ENCODE measurements around the gene OLFML1.

OLFML1 gene
- long read RNA-seq, partial matches to known transcripts: 0 of 1 reads
- long read RNA-seq, other reads (novel, unspliced or antisense): 1 of 1 reads

DNA sequence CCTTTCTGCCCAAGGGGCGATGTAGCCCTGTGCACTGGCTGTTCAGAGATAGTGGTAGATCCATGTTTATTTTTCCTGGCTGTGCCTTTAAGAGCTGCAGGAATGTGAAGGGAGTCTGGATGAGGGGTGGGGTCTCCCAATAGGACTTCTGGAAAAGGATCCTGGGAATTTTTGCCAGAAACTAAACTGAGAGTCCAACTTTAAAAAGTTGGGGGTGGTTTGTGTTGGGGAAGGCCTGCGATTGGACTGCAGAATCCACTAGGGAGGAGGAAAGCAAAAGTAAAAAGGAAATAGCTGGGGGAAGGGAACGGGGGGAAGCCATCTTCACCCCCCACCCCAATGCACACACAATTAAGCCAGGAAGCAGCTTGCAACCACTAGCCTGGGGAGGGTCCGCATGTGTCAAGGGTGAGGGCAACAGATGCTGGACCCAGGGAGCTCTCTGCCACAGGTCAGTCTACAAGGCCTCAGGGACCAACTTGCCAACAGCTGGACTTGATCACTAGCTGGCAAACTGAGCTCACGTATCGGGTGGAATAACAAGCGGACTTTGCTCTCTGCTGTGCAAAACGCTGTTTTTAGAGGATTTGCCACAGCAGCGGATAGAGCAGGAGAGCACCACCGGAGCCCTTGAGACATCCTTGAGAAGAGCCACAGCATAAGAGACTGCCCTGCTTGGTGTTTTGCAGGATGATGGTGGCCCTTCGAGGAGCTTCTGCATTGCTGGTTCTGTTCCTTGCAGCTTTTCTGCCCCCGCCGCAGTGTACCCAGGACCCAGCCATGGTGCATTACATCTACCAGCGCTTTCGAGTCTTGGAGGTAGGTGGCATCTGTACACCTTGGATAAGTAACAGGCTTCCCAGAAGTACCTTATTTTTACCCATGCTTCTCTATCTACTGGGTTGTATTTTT, at the start of gene OLFML1:
OLFML1 (plus strand) TSS at position 321 of the 912 bp plus-strand sequence; CDS start at position 691, 370 bp downstream.
- no peak for DNase-seq (ENCODE audit: low read depth in 1 of 2, low spot score in 1 of 2)
- no peaks in the 10 kb centered on the region for H3K27me3 ChIP-seq (ENCODE audit: insufficient read depth, poor library complexity, severe bottlenecking)

DNA sequence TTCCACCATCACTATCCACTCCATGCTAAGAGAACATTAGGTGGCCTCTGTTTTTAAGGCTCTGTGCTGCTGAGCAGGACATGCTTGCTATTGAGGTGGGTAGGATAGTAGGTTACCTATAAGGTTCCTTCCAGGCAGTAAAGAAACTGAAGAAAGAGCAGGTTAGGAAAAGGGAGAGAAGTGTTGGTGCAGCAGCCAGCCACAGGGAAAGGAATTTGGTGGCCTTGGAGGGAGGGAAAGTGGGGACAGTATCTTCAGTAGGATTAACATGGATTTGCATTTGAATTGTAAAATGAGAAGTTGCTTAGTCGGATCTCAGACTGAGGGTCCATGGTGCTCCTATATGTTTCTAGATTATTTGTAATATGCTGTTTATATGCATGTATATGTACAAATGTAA, 49.2 kb upstream of the OLFML1 start:
- no peaks in the 10 kb centered on the region for H3K27me3 ChIP-seq (ENCODE audit: insufficient read depth, poor library complexity, severe bottlenecking)
- no peak for DNase-seq (ENCODE audit: low read depth in 1 of 2, low spot score in 1 of 2)
- no peak overlapping the region for H3K4me3 ChIP-seq (replicated peaks; ENCODE audit: insufficient read depth, low read length)
- TF ChIP-seq, protein P1, sequence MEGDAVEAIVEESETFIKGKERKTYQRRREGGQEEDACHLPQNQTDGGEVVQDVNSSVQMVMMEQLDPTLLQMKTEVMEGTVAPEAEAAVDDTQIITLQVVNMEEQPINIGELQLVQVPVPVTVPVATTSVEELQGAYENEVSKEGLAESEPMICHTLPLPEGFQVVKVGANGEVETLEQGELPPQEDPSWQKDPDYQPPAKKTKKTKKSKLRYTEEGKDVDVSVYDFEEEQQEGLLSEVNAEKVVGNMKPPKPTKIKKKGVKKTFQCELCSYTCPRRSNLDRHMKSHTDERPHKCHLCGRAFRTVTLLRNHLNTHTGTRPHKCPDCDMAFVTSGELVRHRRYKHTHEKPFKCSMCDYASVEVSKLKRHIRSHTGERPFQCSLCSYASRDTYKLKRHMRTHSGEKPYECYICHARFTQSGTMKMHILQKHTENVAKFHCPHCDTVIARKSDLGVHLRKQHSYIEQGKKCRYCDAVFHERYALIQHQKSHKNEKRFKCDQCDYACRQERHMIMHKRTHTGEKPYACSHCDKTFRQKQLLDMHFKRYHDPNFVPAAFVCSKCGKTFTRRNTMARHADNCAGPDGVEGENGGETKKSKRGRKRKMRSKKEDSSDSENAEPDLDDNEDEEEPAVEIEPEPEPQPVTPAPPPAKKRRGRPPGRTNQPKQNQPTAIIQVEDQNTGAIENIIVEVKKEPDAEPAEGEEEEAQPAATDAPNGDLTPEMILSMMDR (IDR thresholded peaks at IDR 0.05; ENCODE audit: insufficient read depth, low read length): no peak
- TF ChIP-seq GABPA (IDR thresholded peaks at IDR 0.05; ENCODE audit: low read depth) (no peak), POLR2AphosphoS5 (IDR thresholded peaks at IDR 0.05; ENCODE audit: low read depth) (no peak), SPI1 (IDR thresholded peaks at IDR 0.05; ENCODE audit: borderline replicate concordance, low read depth) (no peak)
- TF ChIP-seq, protein P2, sequence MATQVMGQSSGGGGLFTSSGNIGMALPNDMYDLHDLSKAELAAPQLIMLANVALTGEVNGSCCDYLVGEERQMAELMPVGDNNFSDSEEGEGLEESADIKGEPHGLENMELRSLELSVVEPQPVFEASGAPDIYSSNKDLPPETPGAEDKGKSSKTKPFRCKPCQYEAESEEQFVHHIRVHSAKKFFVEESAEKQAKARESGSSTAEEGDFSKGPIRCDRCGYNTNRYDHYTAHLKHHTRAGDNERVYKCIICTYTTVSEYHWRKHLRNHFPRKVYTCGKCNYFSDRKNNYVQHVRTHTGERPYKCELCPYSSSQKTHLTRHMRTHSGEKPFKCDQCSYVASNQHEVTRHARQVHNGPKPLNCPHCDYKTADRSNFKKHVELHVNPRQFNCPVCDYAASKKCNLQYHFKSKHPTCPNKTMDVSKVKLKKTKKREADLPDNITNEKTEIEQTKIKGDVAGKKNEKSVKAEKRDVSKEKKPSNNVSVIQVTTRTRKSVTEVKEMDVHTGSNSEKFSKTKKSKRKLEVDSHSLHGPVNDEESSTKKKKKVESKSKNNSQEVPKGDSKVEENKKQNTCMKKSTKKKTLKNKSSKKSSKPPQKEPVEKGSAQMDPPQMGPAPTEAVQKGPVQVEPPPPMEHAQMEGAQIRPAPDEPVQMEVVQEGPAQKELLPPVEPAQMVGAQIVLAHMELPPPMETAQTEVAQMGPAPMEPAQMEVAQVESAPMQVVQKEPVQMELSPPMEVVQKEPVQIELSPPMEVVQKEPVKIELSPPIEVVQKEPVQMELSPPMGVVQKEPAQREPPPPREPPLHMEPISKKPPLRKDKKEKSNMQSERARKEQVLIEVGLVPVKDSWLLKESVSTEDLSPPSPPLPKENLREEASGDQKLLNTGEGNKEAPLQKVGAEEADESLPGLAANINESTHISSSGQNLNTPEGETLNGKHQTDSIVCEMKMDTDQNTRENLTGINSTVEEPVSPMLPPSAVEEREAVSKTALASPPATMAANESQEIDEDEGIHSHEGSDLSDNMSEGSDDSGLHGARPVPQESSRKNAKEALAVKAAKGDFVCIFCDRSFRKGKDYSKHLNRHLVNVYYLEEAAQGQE (IDR thresholded peaks at IDR 0.05; ENCODE audit: insufficient replicate concordance, low read depth): no peak
- no peak overlapping the region for H3K27ac ChIP-seq (replicated peaks)

More for the DNA sequence above, at the start of gene OLFML1:
- H3K4me3 ChIP-seq (replicated peaks; ENCODE audit: insufficient read depth, low read length): no peak within 1 kb of the TSS
- H3K27ac ChIP-seq (replicated peaks): no peak within 1 kb of the TSS
- no peak for TF ChIP-seq GABPA (IDR thresholded peaks at IDR 0.05; ENCODE audit: low read depth)
- no peak for TF ChIP-seq POLR2AphosphoS5 (IDR thresholded peaks at IDR 0.05; ENCODE audit: low read depth)
- no peak for TF ChIP-seq SPI1 (IDR thresholded peaks at IDR 0.05; ENCODE audit: borderline replicate concordance, low read depth)

DNA sequence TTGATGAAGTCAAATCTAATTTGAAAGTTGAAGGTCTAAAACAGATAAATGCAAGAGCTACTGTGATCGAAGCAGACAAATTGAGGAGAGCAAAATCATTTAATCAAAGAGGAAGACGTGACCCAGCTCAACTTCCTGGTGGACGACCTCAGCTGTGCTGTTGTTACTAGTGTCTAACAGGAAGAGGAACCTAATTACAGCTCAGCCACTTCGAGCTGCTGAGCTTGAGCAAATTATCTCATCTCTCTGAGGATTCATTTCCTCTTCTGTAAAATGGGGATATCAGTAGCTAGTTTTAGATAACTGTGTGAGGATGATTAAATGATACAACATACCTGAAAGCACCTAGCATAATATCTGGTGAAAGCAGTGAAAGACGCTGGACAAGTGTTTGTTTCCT, 48.6 kb upstream of the OLFML1 start:
- TF ChIP-seq, protein P1 (IDR thresholded peaks at IDR 0.05; ENCODE audit: insufficient read depth, low read length): no peak
- TF ChIP-seq, protein P2 (IDR thresholded peaks at IDR 0.05; ENCODE audit: insufficient replicate concordance, low read depth): no peak
- no peak for TF ChIP-seq POLR2AphosphoS5 (IDR thresholded peaks at IDR 0.05; ENCODE audit: low read depth)
- TF ChIP-seq GABPA (IDR thresholded peaks at IDR 0.05; ENCODE audit: low read depth): peak; percentile 41
- peak; percentile 66; the same call in 1 of the 2 replicates for TF ChIP-seq SPI1 (IDR thresholded peaks at IDR 0.05; ENCODE audit: borderline replicate concordance, low read depth)
- DNase-seq (ENCODE audit: low read depth in 1 of 2, low spot score in 1 of 2): peak; percentile 39 to 68
- H3K27me3 ChIP-seq (ENCODE audit: insufficient read depth, poor library complexity, severe bottlenecking): no peaks in the 10 kb centered on the region

DNA sequence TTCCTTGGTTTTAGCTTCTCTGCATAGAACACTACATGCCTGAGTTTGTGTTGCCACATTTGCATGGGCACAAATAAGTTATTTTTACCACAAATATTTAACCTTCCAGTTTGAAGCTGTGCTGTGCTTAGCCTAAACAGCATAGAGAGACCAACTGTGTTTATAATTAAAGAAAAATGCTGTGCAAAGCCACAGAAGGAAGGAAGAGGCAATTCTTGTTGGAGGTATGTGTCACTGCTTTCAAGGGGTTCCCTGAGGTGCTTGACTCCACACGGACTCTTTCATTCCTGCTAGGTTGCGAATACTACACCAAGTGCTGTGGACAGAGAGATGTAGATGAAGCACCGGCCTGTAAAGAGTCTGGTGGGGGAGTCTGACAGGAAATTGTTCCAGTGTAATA, 47.6 kb upstream of the OLFML1 start:
- TF ChIP-seq SPI1 (IDR thresholded peaks at IDR 0.05; ENCODE audit: borderline replicate concordance, low read depth): no peak
- TF ChIP-seq GABPA (IDR thresholded peaks at IDR 0.05; ENCODE audit: low read depth): no peak
- DNase-seq (ENCODE audit: low read depth in 1 of 2, low spot score in 1 of 2): no peak
- Histone ChIP-seq H3K27me3 (ENCODE audit: insufficient read depth, poor library complexity, severe bottlenecking) (no peaks in the 10 kb centered on the region), H3K27ac (replicated peaks) (no peak overlapping the region), H3K4me3 (replicated peaks; ENCODE audit: insufficient read depth, low read length) (no peak overlapping the region)

More for the DNA sequence above, 48.6 kb upstream of the OLFML1 start:
- Histone ChIP-seq H3K4me3 (replicated peaks; ENCODE audit: insufficient read depth, low read length) (no peak overlapping the region), H3K27ac (replicated peaks) (no peak overlapping the region)

Data from HL-60 (cell line).